Brain microvascular endothelial cell (primary cell): ENCODE measurements around the gene MMP21.

Experiments
- DNase-seq: peaks from one replicate; pipeline ENCODE4 v3.0.0-alpha.2; 2020
- H3K27ac ChIP-seq: fragments of 250-450 bp; sonication (Bioruptor Pico); 2 replicates; pipeline ENCODE4 v1.5.1; 2020; ENCODE audit warnings: mild to moderate bottlenecking, moderate library complexity
- H3K27me3 ChIP-seq: fragments of 250-450 bp; sonication (Bioruptor Pico); replicated peaks from 2 replicates; pipeline ENCODE4 v1.5.1; 2020; ENCODE audit warnings: mild to moderate bottlenecking
- H3K36me3 ChIP-seq: fragments of 250-450 bp; sonication (Bioruptor Pico); replicated peaks from 2 replicates; pipeline ENCODE4 v1.5.1; 2020; ENCODE audit warnings: mild to moderate bottlenecking
- H3K4me3 ChIP-seq: 2 replicates; pipeline ENCODE4 v1.5.1; 2011; ENCODE audit warnings: low read depth, mild to moderate bottlenecking, control low read depth, low read length, moderate library complexity
- in situ Hi-C: cut with HindIII; loops from 2 replicates; pipeline ENCODE4 v1.10.0; 2017; ENCODE audit warnings: low sequenced_read_pairs, low pct_ligation_motif_present
- TF ChIP-seq, protein P1 (sequence below): IDR thresholded peaks from 2 replicates; pipeline ENCODE4 v1.5.1; 2011; ENCODE audit warnings: low read depth, mild to moderate bottlenecking, moderate library complexity, low read length, control low read depth, inconsistent platforms; ENCODE audit errors: missing control alignments

The MMP21 gene

GRCh38 chr10:125795637-125796190 is 20.1 kb upstream of the MMP21 start:
- TF ChIP-seq, protein P1, sequence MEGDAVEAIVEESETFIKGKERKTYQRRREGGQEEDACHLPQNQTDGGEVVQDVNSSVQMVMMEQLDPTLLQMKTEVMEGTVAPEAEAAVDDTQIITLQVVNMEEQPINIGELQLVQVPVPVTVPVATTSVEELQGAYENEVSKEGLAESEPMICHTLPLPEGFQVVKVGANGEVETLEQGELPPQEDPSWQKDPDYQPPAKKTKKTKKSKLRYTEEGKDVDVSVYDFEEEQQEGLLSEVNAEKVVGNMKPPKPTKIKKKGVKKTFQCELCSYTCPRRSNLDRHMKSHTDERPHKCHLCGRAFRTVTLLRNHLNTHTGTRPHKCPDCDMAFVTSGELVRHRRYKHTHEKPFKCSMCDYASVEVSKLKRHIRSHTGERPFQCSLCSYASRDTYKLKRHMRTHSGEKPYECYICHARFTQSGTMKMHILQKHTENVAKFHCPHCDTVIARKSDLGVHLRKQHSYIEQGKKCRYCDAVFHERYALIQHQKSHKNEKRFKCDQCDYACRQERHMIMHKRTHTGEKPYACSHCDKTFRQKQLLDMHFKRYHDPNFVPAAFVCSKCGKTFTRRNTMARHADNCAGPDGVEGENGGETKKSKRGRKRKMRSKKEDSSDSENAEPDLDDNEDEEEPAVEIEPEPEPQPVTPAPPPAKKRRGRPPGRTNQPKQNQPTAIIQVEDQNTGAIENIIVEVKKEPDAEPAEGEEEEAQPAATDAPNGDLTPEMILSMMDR, result no peak
- Histone ChIP-seq H3K27ac (no peak overlapping the region), H3K4me3 (no peak overlapping the region), H3K36me3 (peaks cover 15% of the 10 kb centered on the region), H3K27me3 (no peaks in the 10 kb centered on the region)
- in situ Hi-C loops, result no loop called here
- no peak for DNase-seq

- H3K36me3 ChIP-seq, result peaks cover 15% of the 10 kb centered on the region
- in situ Hi-C loops, result no loop called here
- H3K27me3 ChIP-seq, result no peaks in the 10 kb centered on the region
- no peak overlapping the region for H3K27ac ChIP-seq
- no peak for DNase-seq
- TF ChIP-seq, protein P1, result no peak
- no peak overlapping the region for H3K4me3 ChIP-seq
These were observed 19.5 kb upstream of the MMP21 start for GRCh38 chr10:125795128-125795527.

GRCh38 chr10:125792342-125793300 is 17.0 kb upstream of the MMP21 start:
- H3K36me3 ChIP-seq, result peaks cover 19% of the 10 kb centered on the region
- H3K27me3 ChIP-seq, result no peaks in the 10 kb centered on the region
- DNase-seq, result no peak
- H3K4me3 ChIP-seq, result no peak overlapping the region
- TF ChIP-seq, protein P1, result no peak
- H3K27ac ChIP-seq, result no peak overlapping the region
- in situ Hi-C loops, result no loop called here

- Histone ChIP-seq H3K36me3 (peaks cover 12% of the 10 kb centered on the region), H3K27me3 (no peaks in the 10 kb centered on the region), H3K4me3 (no peak overlapping the region), H3K27ac (no peak overlapping the region)
- in situ Hi-C loops, result no loop called here
- DNase-seq, result no peak
- TF ChIP-seq, protein P1, result no peak
These were observed 12.8 kb upstream of the MMP21 start for GRCh38 chr10:125788156-125789034.

- no peak for DNase-seq
- H3K27ac ChIP-seq, result no peak overlapping the region
- no peaks in the 10 kb centered on the region for H3K27me3 ChIP-seq
- peaks cover 5% of the 10 kb centered on the region for H3K36me3 ChIP-seq
- H3K4me3 ChIP-seq, result no peak overlapping the region
- in situ Hi-C loops, result no loop called here
- TF ChIP-seq, protein P1, result no peak
These were observed 10.2 kb upstream of the MMP21 start for GRCh38 chr10:125785791-125786190.
